HG03575 (cell line): ENCODE measurements around the gene PRKAR2A.

Experiments used
- ATAC-seq: cut with Tn5 transposase; IDR thresholded peaks from one replicate; pipeline ENCODE4 v1.9.1; 2021; ENCODE audit not compliant: unreplicated experiment, insufficient number of reproducible peaks, low FRiP score; ENCODE audit errors: extremely low read depth

The PRKAR2A gene

GRCh38 chr3:48707157-48707556 lies 140.5 kb downstream of the PRKAR2A start:
- no peak for ATAC-seq

GRCh38 chr3:48702320-48702920 lies 145.3 kb downstream of the PRKAR2A start:
- ATAC-seq: no peak

- no peak for ATAC-seq
These were observed 146.8 kb downstream of the PRKAR2A start for GRCh38 chr3:48700731-48701405.

GRCh38 chr3:48698891-48699290 lies 148.8 kb downstream of the PRKAR2A start:
- no peak for ATAC-seq

- ATAC-seq: no peak
These were observed 149.7 kb downstream of the PRKAR2A start for GRCh38 chr3:48697952-48698351.

- no peak for ATAC-seq
These were observed 151.1 kb downstream of the PRKAR2A start for GRCh38 chr3:48696601-48697000.
